ENCODE measurements around the gene TAAR2.

Gene TAAR2

GRCh38 chr6:132571774-132572173, 52.3 kb downstream of the TAAR2 start:
- no peak for DNase-seq (ENCODE audit: low read depth)
- H3K4me3 ChIP-seq (ENCODE audit: low read depth, low read length): no peak overlapping the region
- TF ChIP-seq POLR2A (IDR thresholded peaks at IDR 0.05; ENCODE audit: extremely low read depth, insufficient read length): no peak
- TF ChIP-seq MYC (IDR thresholded peaks at IDR 0.05; ENCODE audit: low read depth, low read length): no peak
- no peak for TF ChIP-seq CTCF (IDR thresholded peaks at IDR 0.05; ENCODE audit: low read depth, low read length)
- no peak for TF ChIP-seq MAX (IDR thresholded peaks at IDR 0.05; ENCODE audit: low read depth, low read length)

- no peak for TF ChIP-seq CTCF (IDR thresholded peaks at IDR 0.05; ENCODE audit: low read depth, low read length)
- TF ChIP-seq POLR2A (IDR thresholded peaks at IDR 0.05; ENCODE audit: extremely low read depth, insufficient read length): no peak
- no peak for TF ChIP-seq MAX (IDR thresholded peaks at IDR 0.05; ENCODE audit: low read depth, low read length)
- no peak for TF ChIP-seq MYC (IDR thresholded peaks at IDR 0.05; ENCODE audit: low read depth, low read length)
- DNase-seq (ENCODE audit: low read depth): no peak
- no peak within 1 kb of the TSS for H3K4me3 ChIP-seq (ENCODE audit: low read depth, low read length)
Observed at GRCh38 chr6:132570221-132570777, 53.8 kb downstream of the TAAR2 start, which contains the start of gene TAAR6. TAAR6 (plus strand) TSS chr6:132570322; CDS start chr6:132570322, 0 bp downstream.

- TF ChIP-seq MAX (IDR thresholded peaks at IDR 0.05; ENCODE audit: low read depth, low read length) (no peak), CTCF (IDR thresholded peaks at IDR 0.05; ENCODE audit: low read depth, low read length) (no peak), POLR2A (IDR thresholded peaks at IDR 0.05; ENCODE audit: extremely low read depth, insufficient read length) (no peak), MYC (IDR thresholded peaks at IDR 0.05; ENCODE audit: low read depth, low read length) (no peak)
- DNase-seq (ENCODE audit: low read depth): no peak
- no peak overlapping the region for H3K4me3 ChIP-seq (ENCODE audit: low read depth, low read length)
Observed at GRCh38 chr6:132569170-132569569, 54.9 kb downstream of the TAAR2 start.

- DNase-seq (ENCODE audit: low read depth): no peak
- TF ChIP-seq MYC (IDR thresholded peaks at IDR 0.05; ENCODE audit: low read depth, low read length) (no peak), CTCF (IDR thresholded peaks at IDR 0.05; ENCODE audit: low read depth, low read length) (no peak), MAX (IDR thresholded peaks at IDR 0.05; ENCODE audit: low read depth, low read length) (no peak), POLR2A (IDR thresholded peaks at IDR 0.05; ENCODE audit: extremely low read depth, insufficient read length) (no peak)
- H3K4me3 ChIP-seq (ENCODE audit: low read depth, low read length): no peak overlapping the region
Observed at GRCh38 chr6:132568611-132569010, 55.5 kb downstream of the TAAR2 start.

- no peak overlapping the region for H3K4me3 ChIP-seq (ENCODE audit: low read depth, low read length)
- TF ChIP-seq CTCF (IDR thresholded peaks at IDR 0.05; ENCODE audit: low read depth, low read length): no peak
- no peak for TF ChIP-seq MYC (IDR thresholded peaks at IDR 0.05; ENCODE audit: low read depth, low read length)
- no peak for TF ChIP-seq MAX (IDR thresholded peaks at IDR 0.05; ENCODE audit: low read depth, low read length)
- no peak for TF ChIP-seq POLR2A (IDR thresholded peaks at IDR 0.05; ENCODE audit: extremely low read depth, insufficient read length)
- DNase-seq (ENCODE audit: low read depth): no peak
Observed at GRCh38 chr6:132567566-132567965, 56.5 kb downstream of the TAAR2 start.
